ENCODE results near the gene FLNC.

The FLNC gene

GRCh38 chr7:128830231-128831177, at the start of gene FLNC:
Gene FLNC, plus strand, starts transcription at chr7:128830406. Its CDS starts 232 bp downstream, at chr7:128830638.
- peak; percentile 41 for DNase-seq (ENCODE audit: low read depth)

GRCh38 chr7:128781126-128781525, 49.1 kb upstream of the FLNC start:
- peak; percentile 25 for DNase-seq (ENCODE audit: low read depth)

GRCh38 chr7:128781851-128782250, 48.4 kb upstream of the FLNC start:
- DNase-seq (ENCODE audit: low read depth): no peak

GRCh38 chr7:128783143-128783861, 46.9 kb upstream of the FLNC start:
- peak; percentile 66 for DNase-seq (ENCODE audit: low read depth)

GRCh38 chr7:128785738-128786137, 44.5 kb upstream of the FLNC start:
- DNase-seq (ENCODE audit: low read depth): no peak

GRCh38 chr7:128788446-128789412, 41.5 kb upstream of the FLNC start:
- no peak for DNase-seq (ENCODE audit: low read depth)

GRCh38 chr7:128790315-128791041, 39.7 kb upstream of the FLNC start:
- DNase-seq (ENCODE audit: low read depth): no peak

- no peak for DNase-seq (ENCODE audit: low read depth)
Measured at GRCh38 chr7:128791121-128791971, 38.9 kb upstream of the FLNC start, which contains the start of gene CCDC136. Gene CCDC136, plus strand, starts transcription at chr7:128791968. Its CDS starts 444 bp downstream, at chr7:128792412.

GRCh38 chr7:128791972-128792327, 38.3 kb upstream of the FLNC start:
- no peak for DNase-seq (ENCODE audit: low read depth)

- no peak for DNase-seq (ENCODE audit: low read depth)
Measured at GRCh38 chr7:128792471-128793180, 37.6 kb upstream of the FLNC start.

GRCh38 chr7:128793181-128793547, 37.0 kb upstream of the FLNC start:
- DNase-seq (ENCODE audit: low read depth): no peak

GRCh38 chr7:128794020-128794419, 36.2 kb upstream of the FLNC start:
- no peak for DNase-seq (ENCODE audit: low read depth)

GRCh38 chr7:128794436-128794835, 35.8 kb upstream of the FLNC start:
- DNase-seq (ENCODE audit: low read depth): no peak

GRCh38 chr7:128795129-128795528, 35.1 kb upstream of the FLNC start:
- no peak for DNase-seq (ENCODE audit: low read depth)

GRCh38 chr7:128796327-128796726, 33.9 kb upstream of the FLNC start:
- DNase-seq (ENCODE audit: low read depth): peak; percentile 38

- DNase-seq (ENCODE audit: low read depth): no peak
Measured at GRCh38 chr7:128799451-128799850, 30.8 kb upstream of the FLNC start.

- no peak for DNase-seq (ENCODE audit: low read depth)
Measured at GRCh38 chr7:128800567-128800966, 29.6 kb upstream of the FLNC start.

- DNase-seq (ENCODE audit: low read depth): no peak
Measured at GRCh38 chr7:128801003-128801402, 29.2 kb upstream of the FLNC start.

- no peak for DNase-seq (ENCODE audit: low read depth)
Measured at GRCh38 chr7:128801667-128802418, 28.4 kb upstream of the FLNC start.

Data from stromal cell of bone marrow (primary cell).